Stimulated activated CD8-positive, alpha-beta memory T cell treated with anti-CD3 and anti-CD28 coated beads, Interleukin-15, amount 100 ng/mL, for 24 hours (primary cell): ENCODE results near the gene RAMP3.
A peak's percentile ranks its signal among the peaks of the same experiment; 100 is the strongest.
"Not testable (repeated sequence)": the region's sequence is repeated elsewhere in the genome, so short reads cannot be mapped to it uniquely, and the experiment has no call there.

Experiments used
- DNase-seq: peaks from one replicate; pipeline ENCODE4 v3.0.0-alpha.2; 2020; ENCODE audit warnings: low read depth

The RAMP3 gene, protein sequence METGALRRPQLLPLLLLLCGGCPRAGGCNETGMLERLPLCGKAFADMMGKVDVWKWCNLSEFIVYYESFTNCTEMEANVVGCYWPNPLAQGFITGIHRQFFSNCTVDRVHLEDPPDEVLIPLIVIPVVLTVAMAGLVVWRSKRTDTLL

DNA sequence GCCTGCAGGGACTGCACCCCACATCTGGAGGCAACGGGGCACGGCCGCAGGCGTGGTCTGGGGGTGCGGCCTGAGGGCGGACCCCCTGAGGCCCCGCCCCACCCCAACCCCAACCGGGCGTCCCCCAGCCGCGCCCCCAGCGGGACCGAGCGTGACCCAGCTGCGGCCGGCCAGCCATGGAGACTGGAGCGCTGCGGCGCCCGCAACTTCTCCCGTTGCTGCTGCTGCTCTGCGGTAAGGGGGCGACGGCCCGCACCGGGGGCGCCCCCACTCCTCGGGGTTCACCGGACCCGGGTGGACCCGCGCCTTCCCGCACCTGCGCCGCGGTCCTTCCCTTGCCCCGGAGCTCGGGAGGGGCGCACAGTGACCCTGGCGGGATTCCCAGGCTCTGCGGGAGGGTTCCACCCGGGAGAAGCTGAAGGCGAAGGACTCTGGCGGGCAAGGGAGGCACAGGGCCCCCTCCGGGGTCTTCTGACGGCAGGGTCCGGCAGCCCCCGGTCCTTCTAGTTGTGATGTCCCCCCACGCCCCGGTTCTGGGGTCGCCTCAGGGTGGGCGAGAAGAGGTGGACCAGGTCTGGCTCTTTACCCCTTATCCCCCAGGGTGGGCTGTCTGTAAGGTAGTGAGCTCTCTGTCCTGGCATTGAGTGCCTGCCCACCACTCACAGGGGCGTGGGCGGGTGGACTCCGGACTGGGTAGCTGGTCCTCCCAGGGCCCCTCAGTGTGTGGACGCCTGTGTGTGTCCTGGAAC is at the start of gene RAMP3:
TSS of gene RAMP3 (plus strand) at position 139 of the 749 bp plus-strand sequence. CDS start at position 177, 38 bp downstream.
- no peak for DNase-seq

DNA sequence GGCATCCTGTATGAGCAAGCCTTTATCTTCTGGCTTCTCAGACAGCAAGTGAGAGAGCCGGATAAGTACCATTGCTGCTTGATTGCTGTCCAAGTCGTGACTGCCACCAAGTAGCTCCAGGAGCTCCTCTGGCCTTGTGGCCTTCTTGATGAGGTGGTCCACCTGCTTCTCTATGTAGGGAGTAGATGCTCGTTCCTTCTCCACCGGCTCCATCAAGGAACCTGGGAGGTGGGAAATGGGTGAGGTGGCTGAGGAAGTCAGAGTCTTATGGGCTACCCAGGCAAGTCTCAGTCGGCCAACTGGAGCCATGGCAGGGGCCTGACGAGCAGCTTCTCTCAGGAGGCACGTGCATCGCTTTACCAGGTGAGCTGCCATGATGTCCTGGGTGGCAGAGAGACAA is 48.7 kb upstream of the RAMP3 start:
- no peak for DNase-seq

DNA sequence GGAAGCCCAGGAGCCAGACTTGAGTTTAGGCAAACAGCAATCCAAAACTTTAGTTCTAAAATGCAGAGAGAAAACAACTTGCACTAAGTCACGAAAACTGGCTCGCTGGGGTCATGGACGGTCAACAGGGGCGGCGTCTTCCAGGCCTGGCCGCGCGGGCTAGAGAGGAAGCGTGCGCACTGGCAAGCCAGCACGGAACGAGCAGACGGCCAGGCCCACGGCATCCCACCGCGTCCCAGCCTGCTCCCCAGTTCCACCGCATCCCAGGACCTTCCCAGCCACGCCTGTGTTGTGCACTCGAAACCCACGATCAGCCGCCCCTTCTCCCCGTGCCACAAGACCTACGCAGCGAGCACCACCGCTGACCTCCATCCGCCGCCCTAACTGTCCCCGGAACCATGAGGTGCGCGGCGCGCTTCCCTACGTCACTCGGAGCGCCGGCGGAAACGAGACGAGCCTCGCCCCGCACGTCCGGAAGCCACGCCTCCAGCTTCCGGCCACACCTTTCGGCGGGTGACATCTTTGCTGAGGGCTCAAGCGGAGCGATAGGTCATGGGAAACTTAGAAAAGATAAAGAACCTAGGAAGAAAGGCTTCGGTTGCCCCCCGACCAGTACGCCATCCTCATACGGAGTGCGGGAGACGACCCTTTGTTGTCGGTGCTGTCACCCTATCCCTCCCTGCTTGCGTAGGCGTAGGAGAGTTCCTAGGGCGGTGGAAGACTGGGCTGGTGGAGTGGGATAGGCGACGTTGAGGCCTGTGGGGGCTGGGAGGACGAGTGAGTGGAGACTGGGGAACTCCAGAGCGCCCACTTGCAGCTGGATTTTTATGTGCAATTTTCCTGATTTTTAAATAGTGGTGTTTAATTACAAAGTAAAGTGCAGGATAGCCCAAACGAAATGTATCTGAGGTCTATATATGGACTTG is 46.0 kb upstream of the RAMP3 start, which contains the start of gene TBRG4:
TSS of gene TBRG4 (minus strand) at position 400 of the 926 bp plus-strand sequence. CDS start 2,460 bp downstream, outside the sequence.
- DNase-seq = peak; percentile 85

DNA sequence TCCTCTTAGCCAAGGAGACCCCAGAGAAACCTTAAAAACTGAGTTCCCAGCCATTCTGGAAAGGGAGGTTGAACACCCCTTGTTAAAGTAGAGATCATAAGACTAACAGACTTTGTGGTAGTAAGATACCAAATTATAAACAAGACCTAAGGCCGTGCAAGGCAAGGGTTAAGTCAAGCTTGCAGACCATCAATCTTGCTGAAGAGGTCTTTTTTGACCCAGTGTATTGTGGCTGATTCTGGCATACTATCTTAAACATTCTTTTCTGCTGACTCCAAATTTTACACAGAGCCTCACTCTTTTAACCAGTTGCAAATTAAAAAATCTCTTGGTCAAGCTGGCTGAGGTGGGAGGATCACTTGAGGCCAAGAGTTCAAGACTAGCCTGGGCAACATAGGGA is 44.9 kb upstream of the RAMP3 start:
- DNase-seq = no peak

DNA sequence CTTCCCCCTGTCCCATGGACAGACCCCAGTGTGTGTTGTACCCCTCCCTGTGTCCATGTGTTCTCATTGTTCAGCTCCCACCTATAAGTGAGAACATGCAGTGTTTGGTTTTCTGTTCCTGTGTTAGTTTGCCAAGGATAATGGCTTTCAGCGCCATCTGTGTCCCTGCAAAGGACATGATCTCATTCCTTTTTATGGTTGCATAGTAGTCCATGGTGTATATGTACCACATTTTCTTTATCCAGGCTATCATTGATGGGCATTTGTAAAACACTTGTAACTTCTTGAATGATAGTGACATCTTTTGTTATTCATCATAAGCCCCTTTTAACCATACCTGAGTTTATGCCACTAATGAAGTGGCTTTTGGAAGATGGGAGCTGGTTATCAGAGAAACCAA is 43.3 kb upstream of the RAMP3 start:
- not testable (repeated sequence) for DNase-seq

DNA sequence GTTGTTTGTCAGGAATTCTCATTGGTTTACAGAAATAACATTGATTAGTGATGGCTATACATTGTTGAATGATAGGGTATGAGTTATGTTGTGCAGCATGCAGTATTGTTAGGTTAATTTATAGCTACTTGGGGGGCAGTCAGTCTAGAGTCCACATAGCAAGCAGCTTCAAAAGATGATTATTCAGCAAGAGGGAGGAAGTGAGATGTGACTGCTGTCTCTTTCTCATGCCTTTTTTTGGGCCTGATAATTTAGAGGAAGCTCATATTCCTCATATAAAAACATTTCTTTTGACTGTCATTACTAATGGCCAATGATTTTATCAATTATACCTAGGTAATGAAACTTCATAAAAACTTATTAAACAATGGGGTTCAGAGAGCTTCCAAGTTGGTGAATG is 42.7 kb upstream of the RAMP3 start:
- DNase-seq = no peak

DNA sequence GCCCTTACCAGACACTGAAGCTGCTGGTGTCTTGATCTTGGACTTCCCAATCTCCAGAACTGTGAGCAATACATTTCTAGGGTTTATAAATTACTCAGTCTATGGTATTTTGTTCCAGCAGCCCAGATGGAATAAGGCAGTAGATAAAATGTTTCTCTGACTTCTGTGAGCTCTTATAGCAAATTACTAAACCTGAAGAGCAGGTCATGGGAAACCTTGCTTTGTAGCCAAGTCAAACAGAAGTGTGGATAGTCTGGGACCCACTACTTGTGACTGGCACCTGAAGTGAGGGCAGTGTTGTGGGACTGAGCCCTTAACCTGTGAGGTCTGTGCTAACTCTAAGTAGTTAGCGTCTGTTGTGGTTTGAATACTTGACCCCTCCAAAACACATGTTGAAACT is 41.5 kb upstream of the RAMP3 start:
- no peak for DNase-seq

DNA sequence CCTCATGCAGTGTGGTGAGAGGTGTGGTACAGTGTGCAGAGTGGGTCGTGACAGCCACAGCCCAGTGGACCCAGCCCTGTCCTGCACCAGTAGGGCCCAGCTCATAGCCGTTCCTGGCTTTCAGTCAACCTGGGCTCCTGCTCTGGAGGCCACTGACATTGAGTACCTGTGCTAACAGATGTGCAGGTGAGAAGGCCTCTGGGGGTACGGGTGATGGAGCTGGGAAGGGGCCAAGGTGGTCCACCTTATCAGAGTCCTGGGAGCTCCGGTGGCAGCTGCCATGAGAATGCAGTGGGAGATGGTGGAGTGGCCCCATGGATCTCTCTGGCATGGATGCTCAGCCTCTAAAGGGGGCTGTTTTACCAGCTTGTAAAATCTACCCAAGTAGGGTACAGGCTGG is 40.0 kb upstream of the RAMP3 start:
- no peak for DNase-seq

DNA sequence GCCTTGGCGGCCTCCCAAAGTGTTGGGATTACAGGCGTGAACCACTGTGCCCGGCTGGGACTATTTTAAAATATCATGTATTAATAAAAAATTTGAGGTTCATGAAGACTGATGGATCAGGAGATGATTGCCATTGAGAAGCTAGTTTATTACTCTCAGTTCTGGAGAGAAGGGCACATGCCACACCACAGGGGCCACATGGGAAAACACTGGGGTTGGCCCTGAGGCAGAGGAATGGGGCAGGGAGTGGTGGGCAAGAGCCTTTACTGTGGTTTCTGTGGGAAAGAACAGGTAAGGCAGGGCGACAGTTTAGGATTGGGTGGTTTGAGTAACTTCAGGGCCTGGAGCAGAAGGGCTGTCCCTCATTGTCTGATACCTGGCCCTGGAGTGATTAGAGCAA is 39.3 kb upstream of the RAMP3 start:
- no peak for DNase-seq

DNA sequence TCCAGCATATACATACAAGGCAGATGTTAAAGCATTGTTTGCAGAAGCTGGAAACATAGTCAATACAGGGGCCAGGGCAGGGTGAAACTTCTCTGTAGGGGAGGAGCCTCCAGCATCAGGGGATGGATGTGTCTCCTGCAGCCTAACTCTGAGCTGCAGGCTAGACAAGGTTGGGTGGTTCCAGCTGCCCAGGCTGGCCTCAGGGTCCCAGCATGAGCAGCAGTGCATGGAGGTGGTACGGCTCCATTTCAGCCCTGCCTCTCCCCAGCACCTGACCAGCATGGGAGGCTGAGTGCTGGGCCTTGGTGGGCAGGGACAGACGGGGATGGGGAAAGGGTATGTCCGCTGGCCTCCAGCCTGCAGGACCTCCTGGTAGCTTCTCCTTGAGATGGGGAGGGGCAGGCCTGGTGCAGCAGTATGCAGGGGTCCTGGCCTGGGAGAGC is 38.7 kb upstream of the RAMP3 start:
- DNase-seq = no peak

DNA sequence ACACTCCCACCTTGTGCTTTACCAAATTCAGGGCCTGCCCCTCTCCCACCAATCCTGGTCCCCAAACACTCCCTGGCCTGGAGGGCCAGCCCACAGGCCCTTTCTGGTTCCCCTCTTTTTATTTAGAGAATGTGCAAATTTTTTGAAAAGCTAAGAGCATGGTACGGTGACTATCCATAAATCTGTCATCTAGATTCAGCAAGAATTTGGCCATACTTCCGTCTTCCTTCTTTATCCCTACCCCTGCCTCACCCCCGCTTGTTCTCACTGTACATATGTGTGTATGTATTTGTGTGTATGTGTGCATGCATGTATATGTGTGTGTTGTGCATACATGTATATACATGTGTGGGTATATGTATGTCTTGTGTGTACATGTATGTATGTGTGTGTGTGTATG is 38.0 kb upstream of the RAMP3 start:
- no peak for DNase-seq

DNA sequence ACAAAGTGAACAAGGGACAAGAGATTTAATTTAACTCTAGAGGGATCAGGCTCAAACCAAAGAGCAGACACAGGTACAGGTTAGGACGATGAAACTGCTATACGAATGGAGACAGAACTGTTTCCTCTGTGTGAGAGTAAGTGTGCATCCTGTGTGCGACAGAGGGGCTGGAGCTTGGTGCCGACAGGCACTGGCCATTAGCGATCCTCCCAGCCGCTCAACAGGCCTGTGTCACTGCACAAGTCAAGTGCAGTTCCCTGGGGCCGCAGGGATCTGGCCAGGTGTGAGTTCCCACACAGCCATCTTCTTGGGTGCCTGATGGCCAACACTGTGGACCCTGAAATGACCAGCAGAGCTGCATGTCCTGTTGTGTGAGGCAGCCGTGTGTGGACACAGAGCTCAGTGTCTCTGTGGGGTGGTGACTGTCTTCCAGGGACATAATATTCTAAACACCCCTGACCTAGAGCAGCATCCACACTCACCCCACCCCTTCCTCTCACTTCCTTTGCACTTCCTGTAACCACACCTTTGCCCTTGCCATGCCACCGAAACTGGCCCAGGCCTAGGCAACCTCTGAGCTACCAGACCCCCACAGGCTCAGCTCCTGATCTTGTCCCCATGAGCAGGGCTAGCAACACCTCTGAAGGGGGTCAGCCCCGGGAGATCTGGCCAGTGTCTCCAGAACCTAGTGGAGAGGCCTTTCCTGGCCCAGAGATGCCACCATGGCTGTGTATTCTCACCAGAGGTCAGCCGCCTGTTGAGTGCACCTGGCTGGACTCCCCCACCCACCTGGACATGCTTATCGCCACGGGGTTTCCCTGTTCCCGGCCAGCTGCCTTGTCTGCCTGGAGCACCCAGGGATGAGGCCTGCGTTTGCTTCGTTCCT is 34.4 kb upstream of the RAMP3 start:
- DNase-seq = no peak

DNA sequence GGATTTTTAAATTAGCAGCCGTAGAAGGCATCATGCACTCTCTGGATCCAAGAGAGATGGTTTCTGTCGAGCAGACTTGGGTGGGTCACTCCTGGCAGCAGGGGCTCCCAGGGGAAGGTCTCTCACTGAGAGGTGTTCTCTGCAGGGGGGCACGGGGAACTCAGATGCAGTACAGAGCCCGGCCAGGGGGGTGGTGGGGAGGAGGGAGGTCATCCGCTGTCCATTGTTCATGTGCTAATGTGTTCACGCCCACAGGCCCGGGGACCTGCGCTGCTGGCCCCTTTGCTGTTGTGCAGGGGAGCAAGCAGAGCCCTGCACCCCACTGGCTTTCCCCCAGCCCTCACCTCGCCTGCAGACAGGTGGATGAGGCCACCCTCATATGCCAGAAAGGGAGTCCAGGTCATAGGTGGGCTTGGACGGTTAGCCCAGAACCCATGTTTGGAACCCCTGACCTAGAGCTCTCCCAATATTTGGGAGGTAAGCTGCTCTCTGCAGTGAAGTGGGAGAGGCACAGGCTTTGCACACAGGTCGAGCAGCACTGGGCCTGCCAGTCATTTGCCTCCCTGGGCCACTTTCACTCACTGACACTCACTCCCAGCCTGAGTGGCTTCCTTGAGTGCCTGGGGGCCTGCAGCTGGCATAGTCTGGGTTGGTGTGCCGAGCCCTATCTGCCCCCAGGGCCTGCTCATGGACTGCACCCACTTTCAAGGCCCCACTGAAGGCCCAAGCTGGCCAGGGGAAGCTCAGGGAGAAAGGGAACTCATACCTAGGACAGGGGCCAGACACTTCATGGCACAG is 33.5 kb upstream of the RAMP3 start:
- DNase-seq = no peak

DNA sequence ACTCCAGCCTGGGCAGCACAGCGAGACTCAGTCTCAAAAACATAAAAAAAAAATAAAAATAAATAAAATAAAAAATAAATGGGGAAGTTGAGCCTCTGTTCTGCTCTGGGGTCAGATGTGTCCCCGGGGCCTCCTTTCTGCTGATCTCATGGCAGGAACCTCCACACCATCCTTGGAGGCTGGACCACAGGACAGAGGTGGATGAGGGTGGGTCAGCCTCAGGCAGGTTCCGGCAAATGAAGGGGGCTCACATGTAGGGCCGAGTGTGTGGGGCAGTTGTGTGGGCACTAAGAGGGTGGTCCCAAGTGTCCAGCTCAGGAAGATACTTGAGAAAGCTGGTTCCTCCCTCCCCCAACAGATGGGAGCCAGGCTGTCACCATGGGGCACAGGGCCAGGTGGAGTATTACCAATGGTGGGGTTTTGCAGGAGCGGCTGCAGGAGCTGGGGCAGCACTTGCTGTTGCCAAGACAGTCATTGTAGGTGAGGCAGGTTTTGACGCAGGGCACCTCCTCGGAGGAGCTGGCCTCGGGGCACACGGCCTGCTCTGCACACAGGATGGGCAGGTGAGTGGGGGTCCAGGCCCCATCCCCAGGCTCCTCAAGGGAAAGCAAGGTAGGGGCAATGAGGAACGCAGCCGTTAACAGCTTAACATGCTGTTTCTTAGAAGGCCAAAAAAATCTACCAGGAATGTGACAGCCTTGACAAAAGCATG is 32.2 kb upstream of the RAMP3 start:
- DNase-seq = no peak

DNA sequence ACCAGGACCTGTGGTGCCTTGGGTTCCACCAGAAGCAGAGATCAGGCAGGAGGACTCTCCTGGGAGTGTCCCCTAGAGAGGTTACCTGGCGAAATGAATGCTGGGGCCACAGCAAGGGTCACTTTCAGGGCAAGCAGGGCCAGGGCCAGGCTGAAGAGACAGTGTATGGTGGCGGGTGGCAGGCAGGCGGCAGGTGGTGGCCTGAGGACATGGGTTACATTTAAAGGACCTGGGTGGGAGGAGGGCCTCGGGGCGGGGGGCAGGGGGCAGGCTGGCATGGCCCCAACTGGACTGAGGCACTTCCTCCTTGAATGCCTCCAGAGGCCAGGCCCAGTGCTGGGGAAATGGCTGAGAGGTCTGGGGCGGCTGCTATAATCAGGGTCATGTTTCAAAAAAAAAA is 31.4 kb upstream of the RAMP3 start:
- DNase-seq = no peak

DNA sequence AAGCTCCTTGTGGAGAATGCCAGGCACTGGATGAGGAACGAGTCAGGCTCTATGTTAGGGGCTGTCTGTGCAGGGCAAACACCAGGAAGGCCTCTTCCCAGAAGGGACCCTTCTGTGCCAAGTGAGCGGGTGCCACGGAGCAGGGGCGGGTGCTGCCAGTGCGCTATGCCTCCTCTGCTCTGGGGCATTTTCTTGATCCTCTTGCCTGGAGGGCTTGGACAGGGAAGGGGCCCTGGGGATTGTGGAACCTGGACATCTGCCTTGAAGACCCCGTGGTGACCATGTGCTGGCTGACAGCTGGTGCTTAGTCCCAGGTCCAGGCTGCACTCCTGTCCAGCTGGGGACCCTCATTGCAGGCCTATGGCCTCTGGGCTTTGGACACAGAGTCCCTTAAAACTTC is 30.7 kb upstream of the RAMP3 start:
- no peak for DNase-seq

DNA sequence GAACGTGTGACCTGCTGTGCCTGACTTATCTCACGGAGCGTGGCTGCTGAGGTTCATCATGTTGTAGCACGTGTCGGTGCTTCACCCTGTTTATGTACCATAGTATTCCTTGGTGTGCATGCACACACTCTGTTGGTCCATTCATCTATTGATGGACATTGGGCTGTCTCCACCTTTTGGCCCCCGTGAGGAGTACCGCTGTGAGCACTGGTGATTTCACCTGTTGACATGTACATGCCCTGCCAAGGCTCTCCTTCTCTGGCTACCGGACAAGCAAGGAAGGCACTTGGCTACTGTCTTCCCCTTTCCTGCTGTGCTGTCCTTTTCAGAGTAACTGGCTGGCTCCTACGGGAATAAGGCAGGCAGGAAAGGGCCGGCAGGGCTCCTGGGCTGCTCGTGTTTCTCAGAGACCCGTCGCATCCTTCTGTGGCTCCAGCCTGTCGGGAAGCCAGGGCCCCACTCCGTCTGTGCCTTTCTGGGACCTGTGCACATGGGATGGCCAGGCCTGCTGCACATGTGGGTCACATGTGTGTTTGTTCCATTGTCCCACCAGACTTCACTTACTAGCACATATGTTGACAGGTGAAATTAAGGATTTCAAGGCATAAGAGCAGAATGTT is 28.3 kb upstream of the RAMP3 start:
- no peak for DNase-seq

DNA sequence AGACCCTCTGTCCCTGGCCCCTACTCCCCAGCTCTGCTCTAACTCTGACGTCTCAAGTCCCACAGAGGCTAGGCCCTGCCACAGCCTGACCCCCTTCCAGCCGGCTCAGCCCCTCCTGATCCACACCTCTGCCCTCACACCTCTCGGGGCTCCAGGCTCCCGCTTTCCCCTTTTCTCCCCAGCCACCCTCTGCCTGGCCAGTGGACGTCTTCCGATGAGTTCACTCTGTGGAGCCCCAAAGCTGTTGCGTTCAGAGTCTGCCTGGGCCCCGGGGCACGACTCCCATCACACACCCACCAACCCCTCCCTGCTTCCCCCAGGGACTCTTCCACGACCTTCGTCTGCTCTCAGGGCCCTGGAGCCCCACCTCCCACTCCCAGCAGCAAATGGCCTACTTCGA is 27.7 kb upstream of the RAMP3 start:
- DNase-seq = no peak

DNA sequence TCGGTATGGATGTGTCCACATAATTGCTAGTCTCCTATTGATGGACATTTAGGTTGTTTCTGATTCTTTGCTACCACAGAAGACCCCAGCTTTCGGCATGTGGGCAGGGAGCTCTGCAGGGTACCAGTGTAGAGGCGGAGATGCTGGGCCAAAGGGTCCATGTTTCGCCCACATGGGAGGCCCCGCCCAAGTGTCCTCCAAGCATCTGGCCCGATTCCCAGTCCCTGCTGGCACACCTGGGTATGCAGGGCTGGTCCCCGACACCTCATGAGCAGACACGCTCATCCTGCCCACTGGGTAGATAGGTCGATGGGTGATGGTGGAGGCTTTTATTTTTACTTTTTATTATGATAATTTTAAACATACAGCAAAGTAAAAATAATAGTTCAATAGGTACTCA is 26.7 kb upstream of the RAMP3 start:
- no peak for DNase-seq

DNA sequence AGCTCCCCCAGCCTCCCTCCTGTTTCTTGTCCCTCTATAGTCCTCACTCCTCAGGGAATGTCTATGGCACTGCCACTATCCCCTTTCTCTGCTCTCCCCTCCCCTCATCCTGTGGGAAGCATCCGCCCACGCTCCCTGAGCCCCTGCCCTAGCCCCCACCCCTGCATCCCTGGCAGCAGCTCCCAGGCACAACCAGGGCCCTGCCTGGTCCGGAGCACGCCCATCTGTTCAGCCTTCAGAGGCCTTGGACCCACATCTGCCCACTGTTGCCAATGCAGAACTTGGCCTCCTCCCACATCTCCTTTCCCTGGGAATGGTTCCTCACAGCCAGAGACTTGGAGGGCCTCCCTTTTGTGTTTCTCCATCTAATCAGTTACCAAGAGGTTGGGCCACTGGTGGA is 25.7 kb upstream of the RAMP3 start:
- no peak for DNase-seq
